H9 (cell line): ENCODE data around the gene SURF2. TPM values are rescaled to one million over a fixed set of nuclear protein-coding genes. Genes with fewer than 3 reads are reported as not detected.

ENCODE experiments used
- DNase-seq: peaks from one replicate; pipeline ENCODE4 v3.0.0-alpha.2; 2017
- H2AFZ ChIP-seq: one replicate; pipeline ENCODE4 v1.6.1; 2013; ENCODE audit warnings: mild to moderate bottlenecking, low read length, control low read depth, moderate library complexity
- H2AK5ac ChIP-seq: 2 replicates; pipeline ENCODE4 v1.6.1; 2013; ENCODE audit warnings: low read length, control low read depth, mixed read lengths; ENCODE audit not compliant: insufficient read length
- H2BK120ac ChIP-seq: one replicate; pipeline ENCODE4 v1.6.1; 2013; ENCODE audit warnings: low read depth, mild to moderate bottlenecking, low read length, control low read depth, inconsistent platforms; ENCODE audit not compliant: poor library complexity, severe bottlenecking
- H2BK12ac ChIP-seq: 2 replicates; pipeline ENCODE4 v1.6.1; 2013; ENCODE audit warnings: low read length, control low read depth, mixed read lengths, low read depth; ENCODE audit not compliant: insufficient read length
- H2BK15ac ChIP-seq: 2 replicates; pipeline ENCODE4 v1.6.1; 2013; ENCODE audit warnings: low read depth, low read length, control low read depth
- H2BK20ac ChIP-seq: one replicate; pipeline ENCODE4 v1.6.1; 2013; ENCODE audit warnings: low read depth, mild to moderate bottlenecking, low read length, control low read depth, inconsistent platforms; ENCODE audit not compliant: poor library complexity, severe bottlenecking
- H2BK5ac ChIP-seq: 2 replicates; pipeline ENCODE4 v1.6.1; 2013; ENCODE audit warnings: low read length, control low read depth, mixed read lengths; ENCODE audit not compliant: insufficient read length
- H3K14ac ChIP-seq: 2 replicates; pipeline ENCODE4 v1.6.1; 2013; ENCODE audit warnings: low read length, control low read depth; ENCODE audit not compliant: insufficient read depth
- H3K18ac ChIP-seq: 2 replicates; pipeline ENCODE4 v1.6.1; 2013; ENCODE audit warnings: low read depth, mild to moderate bottlenecking, mixed read lengths, low read length, control low read depth; ENCODE audit not compliant: insufficient read length
- H3K23ac ChIP-seq: 2 replicates; pipeline ENCODE4 v1.6.1; 2013; ENCODE audit warnings: low read length, control low read depth, mixed read lengths, low read depth; ENCODE audit not compliant: insufficient read length
- H3K23me2 ChIP-seq: 2 replicates; pipeline ENCODE4 v1.6.1; 2013; ENCODE audit warnings: low read depth, mild to moderate bottlenecking, mixed read lengths, low read length, control low read depth; ENCODE audit not compliant: insufficient read length, poor library complexity, severe bottlenecking
- H3K27ac ChIP-seq: 2 replicates; pipeline ENCODE4 v1.5.1; 2013; ENCODE audit warnings: low read length, control low read depth, mixed read lengths, low read depth; ENCODE audit not compliant: insufficient read length
- H3K27me3 ChIP-seq: 2 replicates; pipeline ENCODE4 v1.6.1; 2013; ENCODE audit warnings: low read length, control low read depth, inconsistent platforms; ENCODE audit not compliant: insufficient read depth
- H3K4ac ChIP-seq: 2 replicates; pipeline ENCODE4 v1.6.1; 2013; ENCODE audit warnings: low read depth, mild to moderate bottlenecking, control low read depth, inconsistent platforms, low read length, moderate library complexity
- H3K4me1 ChIP-seq: 2 replicates; pipeline ENCODE4 v1.6.1; 2013; ENCODE audit warnings: low read length, control low read depth, inconsistent platforms; ENCODE audit not compliant: insufficient read depth
- H3K4me2 ChIP-seq: 2 replicates; pipeline ENCODE4 v1.6.1; 2013; ENCODE audit warnings: low read length, control low read depth, mixed read lengths; ENCODE audit not compliant: insufficient read length, insufficient read depth
- H3K56ac ChIP-seq: 2 replicates; pipeline ENCODE4 v1.6.1; 2013; ENCODE audit warnings: low read depth, mild to moderate bottlenecking, mixed read lengths, low read length, control low read depth; ENCODE audit not compliant: insufficient read length
- H3K79me1 ChIP-seq: 2 replicates; pipeline ENCODE4 v1.6.1; 2013; ENCODE audit warnings: low read depth, mild to moderate bottlenecking, moderate library complexity, low read length, control low read depth, inconsistent platforms; ENCODE audit not compliant: insufficient read depth, poor library complexity, severe bottlenecking
- H3K79me2 ChIP-seq: 2 replicates; pipeline ENCODE4 v1.6.1; 2013; ENCODE audit warnings: low read length, control low read depth, inconsistent platforms; ENCODE audit not compliant: insufficient read depth
- H3K9ac ChIP-seq: 2 replicates; pipeline ENCODE4 v1.6.1; 2013; ENCODE audit warnings: low read length, control low read depth, mixed read lengths; ENCODE audit not compliant: insufficient read length; ENCODE audit errors: extremely low read depth
- H3K9me3 ChIP-seq: one replicate; pipeline ENCODE4 v1.6.1; 2013; ENCODE audit warnings: low read depth, low read length, inconsistent platforms; ENCODE audit not compliant: control insufficient read depth
- H3T11ph ChIP-seq: one replicate; pipeline ENCODE4 v1.6.1; 2013; ENCODE audit warnings: mild to moderate bottlenecking, low read length, control low read depth, inconsistent platforms
- H4K20me1 ChIP-seq: one replicate; pipeline ENCODE4 v1.6.1; 2013; ENCODE audit not compliant: control insufficient read depth, insufficient read length, insufficient read depth
- H4K5ac ChIP-seq: 2 replicates; pipeline ENCODE4 v1.6.1; 2013; ENCODE audit warnings: low read depth, mild to moderate bottlenecking, mixed read lengths, low read length, control low read depth; ENCODE audit not compliant: insufficient read length
- H4K8ac ChIP-seq: replicated peaks from 2 replicates; pipeline ENCODE4 v1.6.1; 2013; ENCODE audit warnings: low read length, control low read depth, mixed read lengths, low read depth; ENCODE audit not compliant: insufficient read length
- H4K91ac ChIP-seq: 2 replicates; pipeline ENCODE4 v1.6.1; 2013; ENCODE audit warnings: low read depth, mild to moderate bottlenecking, moderate library complexity, mixed read lengths, low read length, control low read depth; ENCODE audit not compliant: insufficient read length
- H3K27ac Mint-ChIP-seq, 3 experiments: 2 replicates in 2 of 3; 3 replicates in 1 of 3; pipeline ENCODE4 v1.8.0; 2020 to 2021; ENCODE audit warnings: mixed read lengths in 3 of 3, mild to moderate bottlenecking in 1 of 3, moderate library complexity in 1 of 3
- H3K27me3 Mint-ChIP-seq: 2 replicates; pipeline ENCODE4 v1.8.0; 2021; ENCODE audit warnings: low read depth, mild to moderate bottlenecking, moderate library complexity, mixed read lengths
- H3K36me3 Mint-ChIP-seq, 3 experiments: 2 replicates in 2 of 3; 3 replicates in 1 of 3; pipeline ENCODE4 v1.8.0; 2020 to 2021; ENCODE audit warnings: low read depth in 3 of 3, mixed read lengths in 3 of 3; ENCODE audit not compliant: insufficient read depth in 1 of 3
- H3K4me1 Mint-ChIP-seq, 2 experiments: 2 replicates each; pipeline ENCODE4 v1.8.0; 2020; ENCODE audit warnings: mixed read lengths in 2 of 2
- H3K4me3 Mint-ChIP-seq, 2 experiments: 2 replicates in 1 of 2; 3 replicates in 1 of 2; pipeline ENCODE4 v1.8.0; 2020 to 2021; ENCODE audit warnings: mild to moderate bottlenecking in 2 of 2, mixed read lengths in 2 of 2, moderate library complexity in 1 of 2
- H3K9me3 Mint-ChIP-seq, 2 experiments: 2 replicates in 1 of 2; 3 replicates in 1 of 2; pipeline ENCODE4 v1.8.0; 2020; ENCODE audit warnings: mild to moderate bottlenecking in 2 of 2, mixed read lengths in 2 of 2, moderate library complexity in 1 of 2
- WGBS: extraction: QIAGEN DNeasy Blood & Tissue Kit; methylation state at CpG from one replicate; pipeline ENCODE4 v1.1.7; 2013; ENCODE audit warnings: missing lambda C conversion rate, low lambda C conversion rate, mixed read lengths; ENCODE audit not compliant: insufficient read length; ENCODE audit errors: extremely low coverage; 5-methylcytosine and 5-hydroxymethylcytosine counted together
- total RNA-seq: library from RNA; stranded (reverse); gene quantifications from 2 replicates; pipeline ENCODE4 v1.2.1, GENCODE V29; 2021
- TF ChIP-seq, protein P1 (sequence below): fragments of 200-600 bp; sonication (generic); conservative IDR thresholded peaks from 3 replicates; pipeline ENCODE4 v1.8.0; 2021; ENCODE audit warnings: antibody characterized with exemption, mild to moderate bottlenecking

Gene SURF2
- total RNA-seq, 1 experiment from 2014 or later = 44.4 TPM

DNA sequence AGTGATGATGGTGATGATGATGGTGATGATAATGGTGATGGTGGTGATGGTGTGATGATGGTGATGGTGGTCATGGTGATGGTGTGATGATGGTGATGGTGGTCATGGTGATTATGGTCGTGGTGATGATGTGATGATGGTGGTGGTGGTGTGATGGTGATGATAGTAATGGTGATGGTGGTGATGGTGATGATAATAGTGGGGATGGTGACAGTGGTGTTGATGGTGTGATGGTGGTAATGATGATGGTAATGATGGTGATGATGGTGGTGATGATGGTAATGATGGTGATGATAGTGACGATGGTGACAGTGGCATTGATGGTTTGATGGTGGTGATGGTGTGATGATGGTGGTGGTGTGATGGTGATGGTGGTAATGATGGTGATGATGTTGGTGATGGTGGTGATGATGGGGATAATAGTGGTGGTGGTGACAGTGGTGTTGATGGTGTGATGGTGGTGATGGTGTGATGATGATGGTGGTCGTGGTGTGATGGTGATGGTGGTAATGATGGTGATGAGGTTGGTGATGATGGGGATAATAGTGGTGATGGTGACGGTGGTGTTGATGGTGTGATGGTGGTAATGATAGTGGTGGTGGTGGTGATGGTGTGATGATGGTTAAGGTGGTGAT lies 26.3 kb downstream of the SURF2 start:
- Histone ChIP-seq H3K23me2 (no peaks in the 10 kb centered on the region), H3K14ac (no peak overlapping the region), H3K18ac (no peak overlapping the region), H3K79me2 (no peaks in the 10 kb centered on the region), H3K27me3 (no peaks in the 10 kb centered on the region), H4K8ac (peak overlapping the region; percentile 95), H3K4me2 (no peak overlapping the region), H3K23ac (peak overlapping the region; percentile 55), H3K79me1 (no peaks in the 10 kb centered on the region), H3K27ac (no peak overlapping the region), H3K9ac (no peak overlapping the region), H4K91ac (no peak overlapping the region), H3T11ph (no peak overlapping the region), H2BK20ac (no peak overlapping the region), H3K56ac (no peak overlapping the region), H3K4ac (no peak overlapping the region), H2AFZ (no peak overlapping the region), H2AK5ac (no peak overlapping the region), H2BK120ac (no peak overlapping the region), H3K9me3 (no peaks in the 10 kb centered on the region), H2BK15ac (no peak overlapping the region), H2BK12ac (no peak overlapping the region), H2BK5ac (no peak overlapping the region), H4K5ac (peak overlapping the region; percentile 9), H4K20me1 (peaks cover 3% of the 10 kb centered on the region), H3K4me1 (no peaks in the 10 kb centered on the region)
- no peaks in the 10 kb centered on the region for H3K36me3 Mint-ChIP-seq
- no peaks in the 10 kb centered on the region; a peak in 1 of 4 replicates for H3K4me1 Mint-ChIP-seq
- H3K9me3 Mint-ChIP-seq = no peaks in the 10 kb centered on the region; a peak in 1 of 5 replicates
- H3K4me3 Mint-ChIP-seq = no peak overlapping the region
- peaks cover 19% of the 10 kb centered on the region for H3K27me3 Mint-ChIP-seq
- TF ChIP-seq, protein P1, sequence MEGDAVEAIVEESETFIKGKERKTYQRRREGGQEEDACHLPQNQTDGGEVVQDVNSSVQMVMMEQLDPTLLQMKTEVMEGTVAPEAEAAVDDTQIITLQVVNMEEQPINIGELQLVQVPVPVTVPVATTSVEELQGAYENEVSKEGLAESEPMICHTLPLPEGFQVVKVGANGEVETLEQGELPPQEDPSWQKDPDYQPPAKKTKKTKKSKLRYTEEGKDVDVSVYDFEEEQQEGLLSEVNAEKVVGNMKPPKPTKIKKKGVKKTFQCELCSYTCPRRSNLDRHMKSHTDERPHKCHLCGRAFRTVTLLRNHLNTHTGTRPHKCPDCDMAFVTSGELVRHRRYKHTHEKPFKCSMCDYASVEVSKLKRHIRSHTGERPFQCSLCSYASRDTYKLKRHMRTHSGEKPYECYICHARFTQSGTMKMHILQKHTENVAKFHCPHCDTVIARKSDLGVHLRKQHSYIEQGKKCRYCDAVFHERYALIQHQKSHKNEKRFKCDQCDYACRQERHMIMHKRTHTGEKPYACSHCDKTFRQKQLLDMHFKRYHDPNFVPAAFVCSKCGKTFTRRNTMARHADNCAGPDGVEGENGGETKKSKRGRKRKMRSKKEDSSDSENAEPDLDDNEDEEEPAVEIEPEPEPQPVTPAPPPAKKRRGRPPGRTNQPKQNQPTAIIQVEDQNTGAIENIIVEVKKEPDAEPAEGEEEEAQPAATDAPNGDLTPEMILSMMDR = no peak
- H3K27ac Mint-ChIP-seq = no peak overlapping the region
- 100% methylated on average over 3 of the region's 4 CpGs for WGBS
- no peak for DNase-seq
